GM10266 (cell line): ENCODE measurements around the gene NCBP3.

Source experiments
- DNase-seq: peaks from one replicate; pipeline ENCODE4 v3.0.0; 2012; ENCODE audit errors: extremely low spot score
- CTCF ChIP-seq: IDR thresholded peaks from 2 replicates; pipeline ENCODE4 v1.5.1; 2012; ENCODE audit warnings: mild to moderate bottlenecking, low read depth; ENCODE audit not compliant: control insufficient read depth, insufficient read depth; ENCODE audit errors: missing control alignments

Gene NCBP3

GRCh38 chr17:3879591-3880417 lies 33.8 kb upstream of the NCBP3 start:
- TF ChIP-seq CTCF, result no peak
- DNase-seq, result no peak

DNA sequence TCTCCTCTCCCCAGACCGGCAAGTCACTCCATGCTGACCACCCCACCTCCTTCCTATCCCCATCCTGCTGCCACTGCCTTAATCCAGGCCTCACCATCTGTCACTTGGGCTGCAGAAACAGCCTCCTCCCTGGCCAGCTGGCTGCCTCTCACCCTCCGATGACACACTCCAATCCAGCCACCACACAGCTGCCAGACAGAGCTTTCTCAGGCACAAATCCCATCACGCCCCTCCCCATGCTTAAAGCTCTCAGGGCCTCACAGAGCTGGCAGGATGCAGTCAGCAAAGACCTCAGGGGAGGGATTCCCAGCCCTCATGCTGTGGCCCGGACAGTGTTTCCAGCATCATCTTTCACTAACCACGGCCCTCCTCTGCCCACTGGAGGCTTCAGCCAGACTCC lies 33.1 kb upstream of the NCBP3 start:
- DNase-seq, result no peak
- TF ChIP-seq CTCF, result no peak

GRCh38 chr17:3877220-3877619 lies 31.2 kb upstream of the NCBP3 start:
- DNase-seq, result no peak
- TF ChIP-seq CTCF, result no peak

GRCh38 chr17:3875317-3875716 lies 29.3 kb upstream of the NCBP3 start:
- no peak for DNase-seq
- no peak for TF ChIP-seq CTCF

GRCh38 chr17:3873862-3874261 lies 27.8 kb upstream of the NCBP3 start:
- DNase-seq, result no peak
- no peak for TF ChIP-seq CTCF

DNA sequence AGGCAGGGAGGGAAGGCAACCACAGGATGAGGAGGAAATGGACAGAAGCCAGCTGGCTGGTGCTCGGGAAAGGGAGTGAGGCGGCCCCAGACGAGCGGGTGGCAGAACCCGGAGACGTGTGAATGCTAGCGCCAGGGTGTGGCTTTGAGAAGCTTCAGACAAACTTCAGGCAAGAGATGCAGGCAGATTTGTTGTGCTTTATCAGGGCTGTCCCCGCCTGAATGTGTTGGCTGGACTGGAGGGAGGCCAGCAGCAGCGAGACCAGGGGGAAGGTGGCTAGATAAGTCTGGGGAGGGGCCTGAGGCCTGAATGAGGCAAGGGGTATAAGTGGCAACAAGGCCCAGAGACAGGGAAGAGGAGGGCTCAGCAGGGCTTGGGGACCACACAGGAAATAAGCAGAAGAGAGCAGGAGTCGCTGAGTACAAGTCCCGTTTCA lies 24.8 kb upstream of the NCBP3 start:
- TF ChIP-seq CTCF, result no peak
- DNase-seq, result peak; percentile 72

DNA sequence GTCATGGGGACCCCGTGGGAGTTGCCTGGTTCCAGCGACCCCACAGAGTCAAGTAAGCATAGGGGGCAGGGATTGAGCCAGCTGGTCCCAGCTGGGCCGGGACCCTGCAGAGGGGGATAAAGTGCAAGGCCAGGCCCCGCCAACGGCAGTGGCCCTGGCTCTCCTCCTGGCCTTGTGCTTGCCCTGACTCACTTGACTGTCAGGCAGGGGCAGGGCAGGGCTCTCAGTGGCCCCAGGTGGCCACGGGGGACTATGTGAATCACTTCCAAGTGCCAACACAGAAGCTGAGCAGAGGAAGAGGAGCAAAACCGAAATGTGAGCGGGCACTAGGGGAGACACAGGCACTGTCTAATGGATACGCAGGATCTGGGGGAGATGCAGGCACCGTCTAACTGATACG lies 21.6 kb upstream of the NCBP3 start:
- TF ChIP-seq CTCF, result no peak
- no peak for DNase-seq
